ENCODE data around the gene NR6A1.

NR6A1 gene

DNA sequence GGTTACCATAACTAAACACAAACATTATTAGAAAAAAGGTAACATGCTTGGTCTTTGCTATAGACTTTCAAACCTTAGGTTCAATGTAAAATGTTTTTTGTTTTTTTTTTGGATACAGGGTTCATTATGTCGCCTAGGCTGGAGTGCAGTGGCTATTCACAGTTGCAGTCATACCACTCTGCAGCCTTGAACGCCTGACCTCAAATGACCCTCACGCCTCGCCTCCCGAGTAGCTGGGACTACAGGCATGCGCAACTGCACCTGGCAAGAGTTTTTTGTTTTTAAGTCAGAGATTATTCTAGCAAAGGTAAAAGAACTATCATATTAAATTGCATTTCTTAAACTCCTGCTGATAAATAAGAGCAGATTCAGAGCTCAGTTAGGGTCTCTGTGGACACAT is 208.8 kb downstream of the NR6A1 start:
- no peaks in the 10 kb centered on the region for H3K4me1 ChIP-seq (ENCODE audit: control insufficient read depth, low read length)
- H3F3A ChIP-seq (ENCODE audit: control insufficient read depth, insufficient read depth), result no peaks in the 10 kb centered on the region
- no peaks in the 10 kb centered on the region for H3K9me2 ChIP-seq (replicated peaks; ENCODE audit: control insufficient read depth, low read length)
- H4K20me1 ChIP-seq (ENCODE audit: control insufficient read depth, insufficient read depth, low read depth, low read length), result no peaks in the 10 kb centered on the region
- H3K27me3 ChIP-seq (ENCODE audit: control insufficient read depth, low read length), result no peaks in the 10 kb centered on the region
- no peaks in the 10 kb centered on the region for H3K79me2 ChIP-seq (ENCODE audit: control insufficient read depth, low read length)
- TF ChIP-seq EZH2phosphoT487 (IDR thresholded peaks at IDR 0.05; ENCODE audit: borderline replicate concordance, low read length), result no peak
- TF ChIP-seq, protein P1, sequence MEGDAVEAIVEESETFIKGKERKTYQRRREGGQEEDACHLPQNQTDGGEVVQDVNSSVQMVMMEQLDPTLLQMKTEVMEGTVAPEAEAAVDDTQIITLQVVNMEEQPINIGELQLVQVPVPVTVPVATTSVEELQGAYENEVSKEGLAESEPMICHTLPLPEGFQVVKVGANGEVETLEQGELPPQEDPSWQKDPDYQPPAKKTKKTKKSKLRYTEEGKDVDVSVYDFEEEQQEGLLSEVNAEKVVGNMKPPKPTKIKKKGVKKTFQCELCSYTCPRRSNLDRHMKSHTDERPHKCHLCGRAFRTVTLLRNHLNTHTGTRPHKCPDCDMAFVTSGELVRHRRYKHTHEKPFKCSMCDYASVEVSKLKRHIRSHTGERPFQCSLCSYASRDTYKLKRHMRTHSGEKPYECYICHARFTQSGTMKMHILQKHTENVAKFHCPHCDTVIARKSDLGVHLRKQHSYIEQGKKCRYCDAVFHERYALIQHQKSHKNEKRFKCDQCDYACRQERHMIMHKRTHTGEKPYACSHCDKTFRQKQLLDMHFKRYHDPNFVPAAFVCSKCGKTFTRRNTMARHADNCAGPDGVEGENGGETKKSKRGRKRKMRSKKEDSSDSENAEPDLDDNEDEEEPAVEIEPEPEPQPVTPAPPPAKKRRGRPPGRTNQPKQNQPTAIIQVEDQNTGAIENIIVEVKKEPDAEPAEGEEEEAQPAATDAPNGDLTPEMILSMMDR (IDR thresholded peaks at IDR 0.05; ENCODE audit: low read depth, low read length, poor library complexity, severe bottlenecking), result no peak
- no peaks in the 10 kb centered on the region for H3K36me3 ChIP-seq (ENCODE audit: control insufficient read depth, low read length)
- H3K9me3 ChIP-seq (ENCODE audit: control insufficient read depth, insufficient read depth, low read length), result no peaks in the 10 kb centered on the region
- no peak overlapping the region for H3K27ac ChIP-seq (ENCODE audit: low read depth, low read length)
- no peak overlapping the region for H3K4me2 ChIP-seq (ENCODE audit: low read length)
- H3K4me3 ChIP-seq (ENCODE audit: low read length), result no peak overlapping the region

DNA sequence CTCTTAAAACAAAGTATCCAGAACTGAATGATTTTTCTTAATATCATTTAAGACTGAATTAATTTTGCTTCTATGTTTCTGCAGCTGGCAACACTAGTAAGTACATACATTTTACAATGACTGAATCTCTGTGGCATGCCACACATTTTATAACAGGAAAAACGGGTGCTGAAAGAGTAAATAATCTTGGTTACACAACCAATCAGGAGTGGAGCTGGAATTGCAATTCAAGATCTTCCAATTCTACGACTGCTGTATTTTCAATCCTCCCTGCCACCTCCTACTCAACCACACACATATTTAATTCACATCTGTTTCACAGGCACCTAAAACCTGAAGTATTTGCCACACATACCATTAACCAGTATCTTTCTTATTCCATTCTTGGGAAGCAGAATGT is 211.2 kb downstream of the NR6A1 start:
- no peaks in the 10 kb centered on the region for H3K36me3 ChIP-seq (ENCODE audit: control insufficient read depth, low read length)
- H3K27ac ChIP-seq (ENCODE audit: low read depth, low read length), result no peak overlapping the region
- H3K4me2 ChIP-seq (ENCODE audit: low read length), result no peak overlapping the region
- H3K9me2 ChIP-seq (replicated peaks; ENCODE audit: control insufficient read depth, low read length), result no peaks in the 10 kb centered on the region
- H3K9me3 ChIP-seq (ENCODE audit: control insufficient read depth, insufficient read depth, low read length), result no peaks in the 10 kb centered on the region
- no peaks in the 10 kb centered on the region for H3K27me3 ChIP-seq (ENCODE audit: control insufficient read depth, low read length)
- H4K20me1 ChIP-seq (ENCODE audit: control insufficient read depth, insufficient read depth, low read depth, low read length), result no peaks in the 10 kb centered on the region
- H3K4me3 ChIP-seq (ENCODE audit: low read length), result no peak overlapping the region
- H3K4me1 ChIP-seq (ENCODE audit: control insufficient read depth, low read length), result no peaks in the 10 kb centered on the region
- TF ChIP-seq, protein P1 (IDR thresholded peaks at IDR 0.05; ENCODE audit: low read depth, low read length, poor library complexity, severe bottlenecking), result no peak
- TF ChIP-seq EZH2phosphoT487 (IDR thresholded peaks at IDR 0.05; ENCODE audit: borderline replicate concordance, low read length), result no peak
- H3K79me2 ChIP-seq (ENCODE audit: control insufficient read depth, low read length), result no peaks in the 10 kb centered on the region
- H3F3A ChIP-seq (ENCODE audit: control insufficient read depth, insufficient read depth), result no peaks in the 10 kb centered on the region

DNA sequence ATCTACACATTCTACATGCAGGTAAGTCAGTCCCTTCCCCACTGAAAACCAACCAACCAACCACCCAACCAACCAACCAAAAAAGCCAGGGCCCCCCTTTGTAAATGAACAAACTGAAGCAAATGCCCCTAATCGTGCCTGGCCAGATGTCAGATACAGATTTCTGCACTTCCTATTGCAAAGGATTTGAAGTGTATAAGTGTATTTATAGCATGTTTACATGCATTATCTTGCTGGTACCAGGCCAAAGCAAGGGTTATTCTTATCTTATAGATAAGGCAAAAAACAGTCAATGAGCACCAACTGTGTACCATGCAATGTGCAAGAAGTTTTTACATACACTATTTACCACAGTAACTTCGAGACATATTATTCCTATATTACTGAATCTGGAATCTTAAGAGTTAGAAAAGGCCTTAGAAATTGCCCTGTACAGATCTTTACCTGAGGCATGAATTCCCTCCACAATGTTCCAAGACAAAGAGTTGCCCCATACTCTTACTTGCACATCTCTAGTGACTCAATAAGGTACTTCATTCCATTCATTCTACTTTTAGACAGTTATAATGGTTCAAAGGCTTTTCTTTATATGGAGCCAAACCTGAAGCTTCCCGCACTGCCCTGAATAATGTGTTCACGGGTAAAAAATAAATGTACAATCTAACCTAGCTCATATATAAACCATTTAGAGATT is 212.2 kb downstream of the NR6A1 start:
- H3K27ac ChIP-seq (ENCODE audit: low read depth, low read length), result no peak overlapping the region
- H3F3A ChIP-seq (ENCODE audit: control insufficient read depth, insufficient read depth), result no peaks in the 10 kb centered on the region
- no peaks in the 10 kb centered on the region for H3K79me2 ChIP-seq (ENCODE audit: control insufficient read depth, low read length)
- H3K9me2 ChIP-seq (replicated peaks; ENCODE audit: control insufficient read depth, low read length), result no peaks in the 10 kb centered on the region
- no peak overlapping the region for H3K4me2 ChIP-seq (ENCODE audit: low read length)
- TF ChIP-seq, protein P1 (IDR thresholded peaks at IDR 0.05; ENCODE audit: low read depth, low read length, poor library complexity, severe bottlenecking), result no peak
- TF ChIP-seq EZH2phosphoT487 (IDR thresholded peaks at IDR 0.05; ENCODE audit: borderline replicate concordance, low read length), result no peak
- H3K36me3 ChIP-seq (ENCODE audit: control insufficient read depth, low read length), result no peaks in the 10 kb centered on the region
- no peak overlapping the region for H3K4me3 ChIP-seq (ENCODE audit: low read length)
- H3K9me3 ChIP-seq (ENCODE audit: control insufficient read depth, insufficient read depth, low read length), result no peaks in the 10 kb centered on the region
- H3K27me3 ChIP-seq (ENCODE audit: control insufficient read depth, low read length), result no peaks in the 10 kb centered on the region
- H3K4me1 ChIP-seq (ENCODE audit: control insufficient read depth, low read length), result no peaks in the 10 kb centered on the region
- no peaks in the 10 kb centered on the region for H4K20me1 ChIP-seq (ENCODE audit: control insufficient read depth, insufficient read depth, low read depth, low read length)
